OCI-LY3 (cell line): ENCODE measurements around the gene CYP4F3.

Experiments used
- CTCF ChIP-seq: fragments of 200-600, 300-600 bp; sonication (generic); IDR thresholded peaks from 2 replicates; pipeline ENCODE4 v1.5.1; 2014; ENCODE audit warnings: antibody characterized with exemption, low read length, low read depth
- EZH2phosphoT487 ChIP-seq: fragments of 200-600 bp; shearing (Covaris generic); IDR thresholded peaks from 2 replicates; pipeline ENCODE4 v1.6.1; 2018; ENCODE audit warnings: antibody characterized with exemption, mixed run types, low read depth

- TF ChIP-seq CTCF, result no peak
- no peak for TF ChIP-seq EZH2phosphoT487
Observed at GRCh38 chr19:15613338-15613737, 27.4 kb upstream of the CYP4F3 start.
